Measurements from ENCODE around the gene ARPC5. TPM values are rescaled to one million over a fixed set of nuclear protein-coding genes. Genes with fewer than 3 reads are reported as not detected.

ARPC5 gene
- total and polyA plus RNA-seq, 2 donors from 2014 or later = 75.9 to 107 TPM

DNA sequence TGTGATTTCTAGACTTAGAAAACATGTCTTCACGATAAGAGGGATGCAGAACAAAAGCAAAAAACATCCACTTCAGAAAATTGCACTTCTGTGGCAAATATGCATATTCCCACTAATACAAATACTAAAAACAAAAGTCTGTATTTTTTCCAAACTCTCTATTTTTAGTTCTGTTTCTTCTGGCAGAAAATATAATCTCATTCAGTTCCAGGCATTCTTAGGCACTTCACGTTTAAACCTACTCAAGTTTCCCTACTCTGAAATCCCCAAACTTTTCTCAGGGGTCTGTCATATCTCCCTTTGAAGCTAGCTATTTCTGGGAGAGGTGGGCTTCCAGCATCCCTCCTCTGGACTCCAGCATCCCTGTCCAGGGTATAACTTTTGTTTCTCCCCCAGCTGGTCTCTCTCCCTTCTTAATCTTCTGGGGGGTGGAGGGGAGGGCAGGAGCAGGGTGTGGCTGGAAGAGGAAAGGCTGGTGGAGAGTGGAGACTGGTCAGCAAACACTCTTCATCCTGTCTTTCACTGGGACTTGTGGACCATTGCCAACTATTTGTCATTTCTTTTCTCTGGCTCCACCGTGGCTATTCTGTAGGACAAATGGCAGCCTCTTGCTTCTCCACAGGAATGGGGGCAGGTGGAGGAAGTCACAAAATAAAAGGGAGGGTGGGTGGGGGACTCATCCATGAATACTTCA, 25.7 kb downstream of the ARPC5 start:
- TF ChIP-seq, protein P1, sequence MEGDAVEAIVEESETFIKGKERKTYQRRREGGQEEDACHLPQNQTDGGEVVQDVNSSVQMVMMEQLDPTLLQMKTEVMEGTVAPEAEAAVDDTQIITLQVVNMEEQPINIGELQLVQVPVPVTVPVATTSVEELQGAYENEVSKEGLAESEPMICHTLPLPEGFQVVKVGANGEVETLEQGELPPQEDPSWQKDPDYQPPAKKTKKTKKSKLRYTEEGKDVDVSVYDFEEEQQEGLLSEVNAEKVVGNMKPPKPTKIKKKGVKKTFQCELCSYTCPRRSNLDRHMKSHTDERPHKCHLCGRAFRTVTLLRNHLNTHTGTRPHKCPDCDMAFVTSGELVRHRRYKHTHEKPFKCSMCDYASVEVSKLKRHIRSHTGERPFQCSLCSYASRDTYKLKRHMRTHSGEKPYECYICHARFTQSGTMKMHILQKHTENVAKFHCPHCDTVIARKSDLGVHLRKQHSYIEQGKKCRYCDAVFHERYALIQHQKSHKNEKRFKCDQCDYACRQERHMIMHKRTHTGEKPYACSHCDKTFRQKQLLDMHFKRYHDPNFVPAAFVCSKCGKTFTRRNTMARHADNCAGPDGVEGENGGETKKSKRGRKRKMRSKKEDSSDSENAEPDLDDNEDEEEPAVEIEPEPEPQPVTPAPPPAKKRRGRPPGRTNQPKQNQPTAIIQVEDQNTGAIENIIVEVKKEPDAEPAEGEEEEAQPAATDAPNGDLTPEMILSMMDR (IDR thresholded peaks at IDR 0.05; ENCODE audit: borderline replicate concordance, extremely low read depth, insufficient read depth) = no peak
- intact Hi-C loops (cut with DNase I) = no loop called here
- Histone ChIP-seq H3K4me3 (ENCODE audit: low read length in 3 of 3) (no peak overlapping the region), H3K36me3 (ENCODE audit: control insufficient read depth in 2 of 3, insufficient read depth in 3 of 3, low read length in 3 of 3) (no peaks in the 10 kb centered on the region), H3K27me3 (ENCODE audit: control insufficient read depth, insufficient read depth, low read length) (no peaks in the 10 kb centered on the region), H3K9ac (ENCODE audit: low read length in 3 of 3) (no peak overlapping the region), H3K27ac (ENCODE audit: low read depth in 2 of 2, low read length in 2 of 2) (no peak overlapping the region), H3K4me1 (ENCODE audit: control insufficient read depth in 2 of 3, insufficient read depth in 2 of 3, low read depth in 1 of 3, low read length in 3 of 3) (no peaks in the 10 kb centered on the region), H3K9me3 (ENCODE audit: control insufficient read depth in 2 of 3, insufficient read depth in 1 of 3, low read length in 3 of 3) (no peaks in the 10 kb centered on the region)
- FAIRE-seq (no peak), DNase-seq (no peak)

DNA sequence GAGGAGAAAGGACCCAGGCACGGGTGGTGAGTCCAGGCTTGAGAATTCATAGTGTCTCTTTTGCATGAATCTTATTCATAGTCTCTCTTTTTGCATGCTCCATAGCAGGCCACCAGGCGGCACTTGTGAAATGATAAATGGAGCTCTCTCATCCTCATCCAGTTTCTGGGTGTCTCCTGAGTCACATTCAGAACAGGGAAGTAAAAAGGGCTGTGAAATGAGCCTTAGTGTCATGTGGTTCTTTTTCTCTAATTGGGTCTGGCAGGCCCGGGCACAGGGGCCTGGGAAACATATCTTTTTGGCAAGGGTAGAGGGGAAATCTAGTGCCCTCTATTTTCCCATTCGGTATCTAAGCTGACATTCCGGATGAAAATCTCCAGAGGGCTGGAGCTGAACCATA, 26.3 kb downstream of the ARPC5 start:
- no peaks in the 10 kb centered on the region for H3K27me3 ChIP-seq (ENCODE audit: control insufficient read depth, insufficient read depth, low read length)
- FAIRE-seq = no peak
- H3K4me3 ChIP-seq (ENCODE audit: low read length in 3 of 3) = no peak overlapping the region
- TF ChIP-seq, protein P1 (IDR thresholded peaks at IDR 0.05; ENCODE audit: borderline replicate concordance, extremely low read depth, insufficient read depth) = peak; percentile 41
- H3K9me3 ChIP-seq (ENCODE audit: control insufficient read depth in 2 of 3, insufficient read depth in 1 of 3, low read length in 3 of 3) = no peaks in the 10 kb centered on the region
- no peaks in the 10 kb centered on the region for H3K36me3 ChIP-seq (ENCODE audit: control insufficient read depth in 2 of 3, insufficient read depth in 3 of 3, low read length in 3 of 3)
- intact Hi-C loops (cut with DNase I) = no loop called here
- no peak overlapping the region for H3K27ac ChIP-seq (ENCODE audit: low read depth in 2 of 2, low read length in 2 of 2)
- no peaks in the 10 kb centered on the region for H3K4me1 ChIP-seq (ENCODE audit: control insufficient read depth in 2 of 3, insufficient read depth in 2 of 3, low read depth in 1 of 3, low read length in 3 of 3)
- H3K9ac ChIP-seq (ENCODE audit: low read length in 3 of 3) = no peak overlapping the region
- peak in 1 of 5 donors; percentile 34 for DNase-seq

DNA sequence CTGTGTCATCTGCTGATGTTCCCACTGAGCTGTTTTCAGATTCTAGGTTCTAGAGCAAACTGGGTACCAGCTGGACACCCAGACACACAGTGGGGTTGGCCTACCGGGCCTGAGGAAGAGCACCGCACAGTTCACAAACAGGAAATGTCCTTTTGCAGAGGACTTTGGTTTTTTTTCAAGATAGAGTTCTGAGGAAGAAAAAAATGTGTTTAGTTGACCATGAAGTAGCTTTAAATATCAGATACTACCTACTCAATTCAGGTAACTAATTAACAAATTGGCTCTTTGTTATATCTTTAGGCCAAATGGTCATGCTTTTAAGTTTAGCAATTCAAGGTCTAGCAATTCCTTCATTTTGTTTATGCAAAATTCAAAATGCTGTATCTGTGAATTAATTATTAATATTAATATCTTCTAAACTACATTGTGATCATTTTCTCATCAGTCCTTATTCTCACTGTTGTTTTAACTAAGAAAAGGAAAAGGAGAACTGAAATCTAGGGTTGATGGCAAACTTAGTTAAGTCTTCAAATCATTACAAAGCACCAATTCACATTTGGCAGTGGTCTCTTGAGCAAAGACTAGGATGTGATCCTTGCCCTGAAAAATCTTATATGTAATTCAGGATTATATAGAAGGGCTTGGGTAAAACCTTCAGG, 28.1 kb downstream of the ARPC5 start:
- no peaks in the 10 kb centered on the region for H3K9me3 ChIP-seq (ENCODE audit: control insufficient read depth in 2 of 3, insufficient read depth in 1 of 3, low read length in 3 of 3)
- intact Hi-C loops (cut with DNase I) = no loop called here
- TF ChIP-seq, protein P1 (IDR thresholded peaks at IDR 0.05; ENCODE audit: borderline replicate concordance, extremely low read depth, insufficient read depth) = no peak
- no peaks in the 10 kb centered on the region for H3K4me1 ChIP-seq (ENCODE audit: control insufficient read depth in 2 of 3, insufficient read depth in 2 of 3, low read depth in 1 of 3, low read length in 3 of 3)
- H3K4me3 ChIP-seq (ENCODE audit: low read length in 3 of 3) = no peak overlapping the region
- FAIRE-seq = no peak
- no peak overlapping the region for H3K9ac ChIP-seq (ENCODE audit: low read length in 3 of 3)
- H3K27me3 ChIP-seq (ENCODE audit: control insufficient read depth, insufficient read depth, low read length) = no peaks in the 10 kb centered on the region
- no peak for DNase-seq
- no peak overlapping the region for H3K27ac ChIP-seq (ENCODE audit: low read depth in 2 of 2, low read length in 2 of 2)
- H3K36me3 ChIP-seq (ENCODE audit: control insufficient read depth in 2 of 3, insufficient read depth in 3 of 3, low read length in 3 of 3) = no peaks in the 10 kb centered on the region
